Measurements from ENCODE around the gene TAOK3.

GRCh38 chr12:118327391-118327790, 45.3 kb downstream of the TAOK3 start:
- no peak for TF ChIP-seq CTCF (IDR thresholded peaks at IDR 0.05; ENCODE audit: low read length)
- TF ChIP-seq EZH2phosphoT487 (IDR thresholded peaks at IDR 0.05; ENCODE audit: low read length) = no peak
